Measurements from ENCODE around the gene SEBOX. TPM values are rescaled to one million over a fixed set of nuclear protein-coding genes. Genes with fewer than 3 reads are reported as not detected.
A peak's percentile ranks its signal among the peaks of the same experiment; 100 is the strongest.

SEBOX gene
- total RNA-seq, 1 donor from 2014 or later, result not detected

GRCh38 chr17:28363776-28364650 lies 986 bp downstream of the SEBOX start:
- no peak for TF ChIP-seq CTCF (IDR thresholded peaks at IDR 0.05)
- no peaks in the 10 kb centered on the region for H3K9me3 Mint-ChIP-seq (ENCODE audit: low read depth)
- no peaks in the 10 kb centered on the region for H3K27me3 Mint-ChIP-seq (ENCODE audit: low read depth)
- no peak overlapping the region for H3K27ac Mint-ChIP-seq (ENCODE audit: unreplicated experiment)
- H3K36me3 Mint-ChIP-seq (ENCODE audit: low read depth), result peaks cover 9% of the 10 kb centered on the region
- peak; percentile 72 for DNase-seq (ENCODE audit: low spot score)
- H3K4me3 Mint-ChIP-seq (ENCODE audit: unreplicated experiment), result no peak overlapping the region
- H3K4me1 Mint-ChIP-seq (ENCODE audit: low read depth), result no peaks in the 10 kb centered on the region

GRCh38 chr17:28363186-28363585 lies 1.8 kb downstream of the SEBOX start:
- Mint-ChIP-seq H3K27ac (ENCODE audit: unreplicated experiment) (no peak overlapping the region), H3K4me3 (ENCODE audit: unreplicated experiment) (no peak overlapping the region), H3K4me1 (ENCODE audit: low read depth) (peaks cover 4% of the 10 kb centered on the region), H3K27me3 (ENCODE audit: low read depth) (no peaks in the 10 kb centered on the region), H3K9me3 (ENCODE audit: low read depth) (no peaks in the 10 kb centered on the region), H3K36me3 (ENCODE audit: low read depth) (peaks cover 9% of the 10 kb centered on the region)
- no peak for TF ChIP-seq CTCF (IDR thresholded peaks at IDR 0.05)
- no peak for DNase-seq (ENCODE audit: low spot score)

GRCh38 chr17:28357901-28358197 lies 7.2 kb downstream of the SEBOX start:
- peak overlapping the region; percentile 91 for H3K27ac Mint-ChIP-seq (ENCODE audit: unreplicated experiment)
- TF ChIP-seq CTCF (IDR thresholded peaks at IDR 0.05), result no peak
- H3K9me3 Mint-ChIP-seq (ENCODE audit: low read depth), result no peaks in the 10 kb centered on the region
- H3K4me1 Mint-ChIP-seq (ENCODE audit: low read depth), result peaks cover 24% of the 10 kb centered on the region
- H3K36me3 Mint-ChIP-seq (ENCODE audit: low read depth), result peaks cover 17% of the 10 kb centered on the region
- H3K4me3 Mint-ChIP-seq (ENCODE audit: unreplicated experiment), result peak overlapping the region; percentile 92
- no peaks in the 10 kb centered on the region for H3K27me3 Mint-ChIP-seq (ENCODE audit: low read depth)
- no peak for DNase-seq (ENCODE audit: low spot score)

- Mint-ChIP-seq H3K27ac (ENCODE audit: unreplicated experiment) (peak within 1 kb of the TSS; percentile 91), H3K36me3 (ENCODE audit: low read depth) (peaks cover 17% of the 10 kb centered on the region), H3K4me1 (ENCODE audit: low read depth) (peaks cover 24% of the 10 kb centered on the region), H3K27me3 (ENCODE audit: low read depth) (no peaks in the 10 kb centered on the region), H3K4me3 (ENCODE audit: unreplicated experiment) (peak within 1 kb of the TSS; percentile 92), H3K9me3 (ENCODE audit: low read depth) (no peaks in the 10 kb centered on the region)
- peak; percentile 52 for TF ChIP-seq CTCF (IDR thresholded peaks at IDR 0.05)
- DNase-seq (ENCODE audit: low spot score), result peak; percentile 98
Measured at GRCh38 chr17:28357061-28357900, 7.7 kb downstream of the SEBOX start, which contains the start of gene POLDIP2. Gene POLDIP2 (minus strand): TSS chr17:28357527. CDS start chr17:28357448, 79 bp downstream.

GRCh38 chr17:28350271-28350670 lies 14.7 kb downstream of the SEBOX start:
- no peaks in the 10 kb centered on the region for H3K9me3 Mint-ChIP-seq (ENCODE audit: low read depth)

More at GRCh38 chr17:28350271-28350670, 14.7 kb downstream of the SEBOX start:
- peaks cover 31% of the 10 kb centered on the region for H3K36me3 Mint-ChIP-seq (ENCODE audit: low read depth)
- H3K27me3 Mint-ChIP-seq (ENCODE audit: low read depth), result no peaks in the 10 kb centered on the region
- H3K4me3 Mint-ChIP-seq (ENCODE audit: unreplicated experiment), result no peak overlapping the region
- peak; percentile 60 for DNase-seq (ENCODE audit: low spot score)
- TF ChIP-seq CTCF (IDR thresholded peaks at IDR 0.05), result no peak
- no peak overlapping the region for H3K27ac Mint-ChIP-seq (ENCODE audit: unreplicated experiment)
- peaks cover 29% of the 10 kb centered on the region for H3K4me1 Mint-ChIP-seq (ENCODE audit: low read depth)

All from chondrocyte (in vitro differentiated cells).